Measurements from ENCODE around the gene CLEC20A.

CLEC20A gene

GRCh38 chr1:178530502-178530901, 33.7 kb upstream of the CLEC20A start:
- in situ Hi-C loops (cut with MboI; ENCODE audit: low sequenced_read_pairs) = loop anchor here (10.0 to 25.0 kb wide), 3 partner anchors 484 to 1257 kb away; no protein-coding TSS in a partner anchor

GRCh38 chr1:178530037-178530402, 33.3 kb upstream of the CLEC20A start:
- in situ Hi-C loops (cut with MboI; ENCODE audit: low sequenced_read_pairs) = loop anchor here (10.0 to 25.0 kb wide), 3 partner anchors 485 to 1257 kb away; no protein-coding TSS in a partner anchor

- in situ Hi-C loops (cut with MboI; ENCODE audit: low sequenced_read_pairs) = loop anchor here (10.0 to 25.0 kb wide), 3 partner anchors 485 to 1258 kb away; no protein-coding TSS in a partner anchor
Measured at GRCh38 chr1:178529364-178530036, 32.7 kb upstream of the CLEC20A start.

- in situ Hi-C loops (cut with MboI; ENCODE audit: low sequenced_read_pairs) = loop anchor here (25.0 kb wide), 1 partner anchor 1258 kb away; no protein-coding TSS in a partner anchor
Measured at GRCh38 chr1:178528953-178529335, 32.2 kb upstream of the CLEC20A start.

GRCh38 chr1:178528228-178528952, 31.6 kb upstream of the CLEC20A start:
- in situ Hi-C loops (cut with MboI; ENCODE audit: low sequenced_read_pairs) = loop anchor here (25.0 kb wide), 1 partner anchor 1259 kb away; no protein-coding TSS in a partner anchor

- in situ Hi-C loops (cut with MboI; ENCODE audit: low sequenced_read_pairs) = loop anchor here (25.0 kb wide), 1 partner anchor 1260 kb away; no protein-coding TSS in a partner anchor
Measured at GRCh38 chr1:178527117-178527516, 30.4 kb upstream of the CLEC20A start.

GRCh38 chr1:178521241-178521640, 24.5 kb upstream of the CLEC20A start:
- in situ Hi-C loops (cut with MboI; ENCODE audit: low sequenced_read_pairs) = loop anchor here (25.0 kb wide), 1 partner anchor 484 kb away; no protein-coding TSS in a partner anchor

GRCh38 chr1:178520803-178521202, 24.0 kb upstream of the CLEC20A start:
- in situ Hi-C loops (cut with MboI; ENCODE audit: low sequenced_read_pairs) = loop anchor here (25.0 kb wide), 1 partner anchor 484 kb away; no protein-coding TSS in a partner anchor

- in situ Hi-C loops (cut with MboI; ENCODE audit: low sequenced_read_pairs) = loop anchor here (25.0 kb wide), 1 partner anchor 482 kb away; no protein-coding TSS in a partner anchor
Measured at GRCh38 chr1:178518894-178519293, 22.1 kb upstream of the CLEC20A start.

- in situ Hi-C loops (cut with MboI; ENCODE audit: low sequenced_read_pairs) = loop anchor here (25.0 kb wide), 1 partner anchor 479 kb away; no protein-coding TSS in a partner anchor
Measured at GRCh38 chr1:178516110-178516509, 19.3 kb upstream of the CLEC20A start.

GRCh38 chr1:178513278-178513983, 16.7 kb upstream of the CLEC20A start:
- in situ Hi-C loops (cut with MboI; ENCODE audit: low sequenced_read_pairs) = loop anchor here (25.0 kb wide), 1 partner anchor 476 kb away; no protein-coding TSS in a partner anchor

GRCh38 chr1:178512566-178513277, 16.0 kb upstream of the CLEC20A start, which contains the start of gene TEX35:
Gene TEX35, plus strand, starts transcription at chr1:178513109. Its CDS starts 80 bp downstream, at chr1:178513189.
- in situ Hi-C loops (cut with MboI; ENCODE audit: low sequenced_read_pairs) = loop anchor here (25.0 kb wide), 1 partner anchor 475 kb away; no protein-coding TSS in a partner anchor

- in situ Hi-C loops (cut with MboI; ENCODE audit: low sequenced_read_pairs) = loop anchor here (25.0 kb wide), 1 partner anchor 473 kb away; no protein-coding TSS in a partner anchor
Measured at GRCh38 chr1:178510155-178510554, 13.4 kb upstream of the CLEC20A start.

GRCh38 chr1:178509414-178510007, 12.7 kb upstream of the CLEC20A start:
- in situ Hi-C loops (cut with MboI; ENCODE audit: low sequenced_read_pairs) = loop anchor here (25.0 kb wide), 1 partner anchor 472 kb away; no protein-coding TSS in a partner anchor

- in situ Hi-C loops (cut with MboI; ENCODE audit: low sequenced_read_pairs) = loop anchor here (25.0 kb wide), 1 partner anchor 469 kb away; no protein-coding TSS in a partner anchor
Measured at GRCh38 chr1:178506669-178507068, 9.9 kb upstream of the CLEC20A start.

GRCh38 chr1:178506177-178506576, 9.4 kb upstream of the CLEC20A start:
- in situ Hi-C loops (cut with MboI; ENCODE audit: low sequenced_read_pairs) = loop anchor here (25.0 kb wide), 1 partner anchor 469 kb away; no protein-coding TSS in a partner anchor

GRCh38 chr1:178504286-178504685, 7.5 kb upstream of the CLEC20A start:
- in situ Hi-C loops (cut with MboI; ENCODE audit: low sequenced_read_pairs) = loop anchor here (25.0 kb wide), 1 partner anchor 467 kb away; no protein-coding TSS in a partner anchor

GRCh38 chr1:178503849-178504248, 7.1 kb upstream of the CLEC20A start:
- in situ Hi-C loops (cut with MboI; ENCODE audit: low sequenced_read_pairs) = loop anchor here (25.0 kb wide), 1 partner anchor 467 kb away; no protein-coding TSS in a partner anchor

- in situ Hi-C loops (cut with MboI; ENCODE audit: low sequenced_read_pairs) = loop anchor here (25.0 kb wide), 1 partner anchor 466 kb away; no protein-coding TSS in a partner anchor
Measured at GRCh38 chr1:178503316-178503715, 6.6 kb upstream of the CLEC20A start.
